B cell (primary cell): ENCODE data around the gene LIMCH1. TPM values are rescaled to one million over a fixed set of nuclear protein-coding genes. Genes with fewer than 3 reads are reported as not detected.

Source experiments
- ATAC-seq: fragments of 200-7000 bp; cut with Tn5 transposase; one replicate; pipeline ENCODE4 v1.10.0; 2021; ENCODE audit warnings: low read depth, mild to moderate bottlenecking, moderate number of reproducible peaks, moderate library complexity
- CTCF ChIA-PET: fragments of 350-600 bp; sonication (Branson Sonifier 250); formaldehyde crosslinking; loops from one replicate; lab custom pipeline; 2021; ENCODE audit warnings: antibody characterized with exemption, inconsistent platforms; lab: Charles Lee
- POLR2A ChIA-PET: fragments of 350-600 bp; sonication (Branson Sonifier 250); formaldehyde crosslinking; loops from one replicate; lab custom pipeline; 2021; ENCODE audit warnings: antibody characterized with exemption; lab: Charles Lee
- DNase-seq: peaks from one replicate; pipeline ENCODE4 v3.0.0; 2013
- H2AFZ ChIP-seq: 2 replicates; pipeline ENCODE4 v1.6.1; 2012; ENCODE audit warnings: mild to moderate bottlenecking, low read depth, low read length; ENCODE audit not compliant: insufficient read depth, poor library complexity, severe bottlenecking
- H3K27ac ChIP-seq, 2 donors: 1 replicate in 1 of 2; 2 replicates in 1 of 2; pipeline ENCODE4 v1.5.1; 2012 to 2013; ENCODE audit warnings: low read length in 2 of 2, mild to moderate bottlenecking in 2 of 2, moderate library complexity in 1 of 2
- H3K27me3 ChIP-seq, 4 experiments: fragments of 200-600 bp in 1 of 4; sonication (generic) in 1 of 4; replicated peaks in 1 of 4; 1 replicate in 2 of 4; 2 replicates in 2 of 4; pipeline versions ENCODE4 v1.6.1 to v1.7.0; 2013 to 2016; ENCODE audit warnings: low read length in 3 of 4, mild to moderate bottlenecking in 2 of 4, mixed read lengths in 1 of 4, moderate library complexity in 1 of 4; ENCODE audit not compliant: insufficient read depth in 4 of 4, control insufficient read depth in 3 of 4; ENCODE audit errors: control extremely low read depth in 1 of 4
- H3K36me3 ChIP-seq, 2 experiments: replicated peaks in 1 of 2; 1 replicate in 1 of 2; 2 replicates in 1 of 2; pipeline versions ENCODE4 v1.6.1 to v1.7.1; 2013; ENCODE audit warnings: low read length in 1 of 2; ENCODE audit not compliant: insufficient read depth in 2 of 2, control insufficient read depth in 1 of 2; ENCODE audit errors: control extremely low read depth in 1 of 2, extremely low read depth in 1 of 2
- H3K4me1 ChIP-seq, 2 donors: fragments of 200-600 bp in 1 of 2; sonication (generic) in 1 of 2; 1 replicate in 1 of 2; 2 replicates in 1 of 2; pipeline versions ENCODE4 v1.5.1 to v1.6.1; 2013 to 2017; ENCODE audit warnings: low read length in 2 of 2; ENCODE audit not compliant: control insufficient read depth in 2 of 2, insufficient read depth in 2 of 2
- H3K4me2 ChIP-seq: replicated peaks from 2 replicates; pipeline ENCODE3; 2012; ENCODE audit warnings: mild to moderate bottlenecking, low read depth, low read length; ENCODE audit not compliant: poor library complexity, severe bottlenecking
- H3K4me3 ChIP-seq, 5 experiments: fragments of 200-600 bp in 1 of 5; sonication (generic) in 1 of 5; 1 replicate in 3 of 5; 2 replicates in 2 of 5; pipeline versions ENCODE4 v1.5.1 to v1.7.0; 2011 to 2016; ENCODE audit warnings: low read length in 4 of 5, mild to moderate bottlenecking in 4 of 5, low read depth in 2 of 5, control low read depth in 1 of 5, moderate library complexity in 1 of 5; ENCODE audit not compliant: insufficient read depth in 1 of 5; ENCODE audit errors: control extremely low read depth in 1 of 5, extremely low read depth in 1 of 5
- H3K79me2 ChIP-seq: fragments of 200-600 bp; sonication (generic); one replicate; pipeline ENCODE4 v1.6.0; 2016; ENCODE audit warnings: low read length; ENCODE audit not compliant: control insufficient read depth, insufficient read depth
- H3K9ac ChIP-seq: fragments of 200-600 bp; sonication (generic); 2 replicates; pipeline ENCODE4 v1.6.1; 2017; ENCODE audit warnings: mild to moderate bottlenecking, low read length, moderate library complexity
- H3K9me3 ChIP-seq, 3 donors: one replicate each; pipeline versions ENCODE4 v1.6.1 to v1.7.1; 2013; ENCODE audit warnings: low read length in 2 of 3; ENCODE audit not compliant: control insufficient read depth in 2 of 3, insufficient read depth in 1 of 3; ENCODE audit errors: control extremely low read depth in 1 of 3
- H4K20me1 ChIP-seq: 2 replicates; pipeline ENCODE4 v1.6.0; 2012; ENCODE audit warnings: mild to moderate bottlenecking, low read length; ENCODE audit not compliant: insufficient read depth, control insufficient read depth, poor library complexity, severe bottlenecking
- H3K27ac Mint-ChIP-seq: one replicate; pipeline ENCODE4 v1.8.0; 2021; ENCODE audit warnings: mixed read lengths
- H3K27me3 Mint-ChIP-seq: one replicate; pipeline ENCODE4 v1.8.0; 2021; ENCODE audit warnings: mixed read lengths
- H3K4me1 Mint-ChIP-seq: one replicate; pipeline ENCODE4 v1.8.0; 2021; ENCODE audit warnings: mixed read lengths
- H3K4me3 Mint-ChIP-seq: one replicate; pipeline ENCODE4 v1.8.0; 2021; ENCODE audit warnings: mixed read lengths
- H3K9me3 Mint-ChIP-seq: one replicate; pipeline ENCODE4 v1.8.0; 2022; ENCODE audit warnings: mixed read lengths; ENCODE audit not compliant: insufficient read depth
- EZH2 ChIP-seq: IDR thresholded peaks from 2 replicates; pipeline ENCODE4 v1.6.1; 2012; ENCODE audit warnings: borderline replicate concordance, low read depth, mild to moderate bottlenecking, moderate library complexity, low read length; ENCODE audit not compliant: insufficient read depth, poor library complexity, severe bottlenecking
- WGBS: methylation state at CpG from one replicate; pipeline ENCODE4 v1.1.5; 2013; ENCODE audit warnings: missing lambda C conversion rate; ENCODE audit not compliant: insufficient coverage; 5-methylcytosine and 5-hydroxymethylcytosine counted together
- intact Hi-C: fragments of 100-400 bp; cut with micrococcal nuclease; formaldehyde crosslinking; loops from one replicate; pipeline ENCODE4 v1.10.0; 2022
- polyA plus RNA-seq: library from polyadenylated mRNA; depleted of rRNA; stranded (reverse); fragments of >200 nt; gene quantifications from 2 replicates; pipeline ENCODE4 v1.2.3, GENCODE V29; 2012
- total RNA-seq, 2 donors: library from RNA; stranded (reverse); fragments of 120-200 nt in 1 of 2; gene quantifications; 1 replicate in 1 of 2; 2 replicates in 1 of 2; pipeline versions ENCODE4 v1.2.3 to v1.2.4, GENCODE V29; 2013 to 2022
- TF ChIP-seq, protein P1 (sequence below): fragments of 200-600 bp; IDR thresholded peaks from one replicate; pipeline ENCODE4 v1.8.0; 2022; ENCODE audit warnings: antibody characterized with exemption, mild to moderate bottlenecking

The LIMCH1 gene
- total and polyA plus RNA-seq, 2 donors (not counting 1 experiment from before 2014, with no cell fraction given) = not detected

GRCh38 chr4:41554905-41555304 lies 16.9 kb downstream of the LIMCH1 start:
- Mint-ChIP-seq H3K4me1 (no peaks in the 10 kb centered on the region), H3K27ac (no peak overlapping the region), H3K4me3 (no peak overlapping the region), H3K9me3 (no peaks in the 10 kb centered on the region), H3K27me3 (peaks cover 17% of the 10 kb centered on the region)
- H2AFZ ChIP-seq = no peak overlapping the region
- H3K4me3 ChIP-seq = no peak overlapping the region
- H3K27me3 ChIP-seq = no peaks in the 10 kb centered on the region
- no peak for TF ChIP-seq EZH2
- TF ChIP-seq, protein P1, sequence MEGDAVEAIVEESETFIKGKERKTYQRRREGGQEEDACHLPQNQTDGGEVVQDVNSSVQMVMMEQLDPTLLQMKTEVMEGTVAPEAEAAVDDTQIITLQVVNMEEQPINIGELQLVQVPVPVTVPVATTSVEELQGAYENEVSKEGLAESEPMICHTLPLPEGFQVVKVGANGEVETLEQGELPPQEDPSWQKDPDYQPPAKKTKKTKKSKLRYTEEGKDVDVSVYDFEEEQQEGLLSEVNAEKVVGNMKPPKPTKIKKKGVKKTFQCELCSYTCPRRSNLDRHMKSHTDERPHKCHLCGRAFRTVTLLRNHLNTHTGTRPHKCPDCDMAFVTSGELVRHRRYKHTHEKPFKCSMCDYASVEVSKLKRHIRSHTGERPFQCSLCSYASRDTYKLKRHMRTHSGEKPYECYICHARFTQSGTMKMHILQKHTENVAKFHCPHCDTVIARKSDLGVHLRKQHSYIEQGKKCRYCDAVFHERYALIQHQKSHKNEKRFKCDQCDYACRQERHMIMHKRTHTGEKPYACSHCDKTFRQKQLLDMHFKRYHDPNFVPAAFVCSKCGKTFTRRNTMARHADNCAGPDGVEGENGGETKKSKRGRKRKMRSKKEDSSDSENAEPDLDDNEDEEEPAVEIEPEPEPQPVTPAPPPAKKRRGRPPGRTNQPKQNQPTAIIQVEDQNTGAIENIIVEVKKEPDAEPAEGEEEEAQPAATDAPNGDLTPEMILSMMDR = no peak
- no peak for ATAC-seq
- no peaks in the 10 kb centered on the region for H4K20me1 ChIP-seq
- no peak for DNase-seq
- no peak overlapping the region for H3K4me2 ChIP-seq
- 100% methylated on average over 3 of the region's 4 CpGs for WGBS
- CTCF ChIA-PET = no interaction called here
- H3K4me1 ChIP-seq = no peaks in the 10 kb centered on the region
- H3K9ac ChIP-seq = no peak overlapping the region
- H3K79me2 ChIP-seq = no peaks in the 10 kb centered on the region
- no peaks in the 10 kb centered on the region for H3K9me3 ChIP-seq
- H3K27ac ChIP-seq = no peak overlapping the region
- intact Hi-C loops = no loop called here
- H3K36me3 ChIP-seq = no peaks in the 10 kb centered on the region
- POLR2A ChIA-PET = no interaction called here

GRCh38 chr4:41556526-41556925 lies 18.6 kb downstream of the LIMCH1 start:
- ChIA-PET CTCF (no interaction called here), POLR2A (no interaction called here)
- Mint-ChIP-seq H3K9me3 (no peaks in the 10 kb centered on the region), H3K27ac (no peak overlapping the region), H3K4me1 (no peaks in the 10 kb centered on the region), H3K4me3 (no peak overlapping the region), H3K27me3 (peaks cover 17% of the 10 kb centered on the region)
- no peaks in the 10 kb centered on the region for H4K20me1 ChIP-seq
- ATAC-seq (no peak), DNase-seq (no peak)
- no peaks in the 10 kb centered on the region for H3K27me3 ChIP-seq
- no peak overlapping the region for H3K9ac ChIP-seq
- H2AFZ ChIP-seq = no peak overlapping the region
- no peak overlapping the region for H3K4me3 ChIP-seq
- H3K79me2 ChIP-seq = no peaks in the 10 kb centered on the region
- no peaks in the 10 kb centered on the region for H3K4me1 ChIP-seq
- no peaks in the 10 kb centered on the region for H3K36me3 ChIP-seq
- no CpG with 5 or more reads among the region's 1 CpG for WGBS
- intact Hi-C loops = no loop called here
- H3K27ac ChIP-seq = no peak overlapping the region
- no peaks in the 10 kb centered on the region for H3K9me3 ChIP-seq
- no peak overlapping the region for H3K4me2 ChIP-seq
- TF ChIP-seq, protein P1 = no peak
- no peak for TF ChIP-seq EZH2
